AG04449 (cell line): ENCODE data around the gene NFKBIZ.
A peak's percentile ranks its signal among the peaks of the same experiment; 100 is the strongest.

ENCODE experiments used
- CTCF ChIA-PET: fragments of 350-600 bp; formaldehyde crosslinking; extraction: SDS; loops from one replicate; lab custom pipeline; 2021; ENCODE audit warnings: antibody characterized with exemption; lab: Yijun Ruan, JAX
- POLR2A ChIA-PET: fragments of 400-600, 350-600 bp; formaldehyde crosslinking; extraction: SDS; loops from one replicate; lab custom pipeline; 2020; ENCODE audit warnings: antibody characterized with exemption, inconsistent platforms; lab: Yijun Ruan, JAX
- DNase-seq: peaks from one replicate; pipeline ENCODE4 v3.0.0-alpha.2; 2010; ENCODE audit warnings: low read depth, low spot score
- H3K4me3 ChIP-seq: 2 replicates; pipeline ENCODE4 v1.5.1; 2011; ENCODE audit warnings: low read depth, mild to moderate bottlenecking, control low read depth, low read length
- CTCF ChIP-seq: IDR thresholded peaks from one replicate; pipeline ENCODE4 v1.5.1; 2011; ENCODE audit warnings: mild to moderate bottlenecking, moderate library complexity, low read length, control low read depth, inconsistent platforms; ENCODE audit not compliant: insufficient read depth; ENCODE audit errors: missing control alignments

NFKBIZ gene, protein sequence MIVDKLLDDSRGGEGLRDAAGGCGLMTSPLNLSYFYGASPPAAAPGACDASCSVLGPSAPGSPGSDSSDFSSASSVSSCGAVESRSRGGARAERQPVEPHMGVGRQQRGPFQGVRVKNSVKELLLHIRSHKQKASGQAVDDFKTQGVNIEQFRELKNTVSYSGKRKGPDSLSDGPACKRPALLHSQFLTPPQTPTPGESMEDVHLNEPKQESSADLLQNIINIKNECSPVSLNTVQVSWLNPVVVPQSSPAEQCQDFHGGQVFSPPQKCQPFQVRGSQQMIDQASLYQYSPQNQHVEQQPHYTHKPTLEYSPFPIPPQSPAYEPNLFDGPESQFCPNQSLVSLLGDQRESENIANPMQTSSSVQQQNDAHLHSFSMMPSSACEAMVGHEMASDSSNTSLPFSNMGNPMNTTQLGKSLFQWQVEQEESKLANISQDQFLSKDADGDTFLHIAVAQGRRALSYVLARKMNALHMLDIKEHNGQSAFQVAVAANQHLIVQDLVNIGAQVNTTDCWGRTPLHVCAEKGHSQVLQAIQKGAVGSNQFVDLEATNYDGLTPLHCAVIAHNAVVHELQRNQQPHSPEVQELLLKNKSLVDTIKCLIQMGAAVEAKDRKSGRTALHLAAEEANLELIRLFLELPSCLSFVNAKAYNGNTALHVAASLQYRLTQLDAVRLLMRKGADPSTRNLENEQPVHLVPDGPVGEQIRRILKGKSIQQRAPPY

DNA sequence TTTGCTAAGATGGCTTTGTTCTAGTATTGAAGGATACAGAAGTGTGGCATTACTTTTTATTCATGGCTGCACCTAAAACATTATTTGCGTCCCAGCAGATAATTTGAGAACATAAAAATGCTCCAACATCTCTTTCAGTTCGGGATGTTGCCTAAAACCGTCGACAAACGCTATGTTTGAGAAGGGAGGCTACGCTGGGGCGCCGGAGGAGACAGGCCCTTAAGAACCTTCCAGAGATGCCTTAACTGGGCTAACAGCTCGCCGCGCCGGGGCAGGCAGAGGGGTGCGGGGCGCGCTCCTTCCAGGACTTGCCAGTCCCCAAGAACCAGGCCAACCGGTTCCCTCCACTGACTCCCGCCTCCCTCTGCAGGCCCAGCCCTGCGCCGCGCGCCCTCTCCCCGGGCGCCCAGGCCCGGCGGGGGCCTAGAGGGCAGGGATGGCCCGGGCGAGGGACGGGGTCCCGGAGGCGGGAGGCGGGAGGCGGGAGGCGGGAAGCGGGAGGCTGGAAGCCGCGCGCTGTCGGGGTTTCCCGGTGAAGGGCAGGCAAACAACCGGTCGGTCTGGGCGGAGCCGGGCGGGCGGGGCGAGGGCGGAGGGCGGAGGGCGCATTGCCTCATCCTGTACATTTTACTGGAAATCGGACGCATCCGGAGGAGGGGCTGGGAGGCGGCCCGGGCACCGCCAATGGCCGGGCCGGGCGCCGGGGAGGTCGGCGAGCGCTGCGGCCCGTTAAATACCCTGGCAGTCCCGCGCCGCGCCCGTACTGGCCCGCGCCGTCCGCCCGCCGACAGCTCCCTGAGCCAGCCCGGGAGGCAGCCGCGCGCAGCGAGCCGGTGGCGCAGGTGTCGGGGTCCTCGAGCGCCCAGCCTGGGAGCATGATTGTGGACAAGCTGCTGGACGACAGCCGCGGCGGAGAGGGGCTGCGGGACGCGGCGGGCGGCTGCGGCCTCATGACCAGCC lies at the start of gene NFKBIZ:
Gene NFKBIZ, plus strand, starts transcription at position 761 of the 960 bp plus-strand sequence. Its CDS starts 115 bp downstream, at position 876.
- peak within 1 kb of the TSS; percentile 79 for H3K4me3 ChIP-seq
- POLR2A ChIA-PET: interaction anchor here (0.5 to 2.3 kb wide), 48 partner anchors 8 to 381 kb away, joined by 3 to 67 read pairs (median 6); partner anchors contain the start of gene NXPE3
- DNase-seq: no peak
- CTCF ChIA-PET: interaction anchor here (1.2 to 2.4 kb wide), 5 partner anchors 9 to 380 kb away, joined by 3 to 16 read pairs (median 6); no protein-coding TSS in a partner anchor
- TF ChIP-seq CTCF: no peak

DNA sequence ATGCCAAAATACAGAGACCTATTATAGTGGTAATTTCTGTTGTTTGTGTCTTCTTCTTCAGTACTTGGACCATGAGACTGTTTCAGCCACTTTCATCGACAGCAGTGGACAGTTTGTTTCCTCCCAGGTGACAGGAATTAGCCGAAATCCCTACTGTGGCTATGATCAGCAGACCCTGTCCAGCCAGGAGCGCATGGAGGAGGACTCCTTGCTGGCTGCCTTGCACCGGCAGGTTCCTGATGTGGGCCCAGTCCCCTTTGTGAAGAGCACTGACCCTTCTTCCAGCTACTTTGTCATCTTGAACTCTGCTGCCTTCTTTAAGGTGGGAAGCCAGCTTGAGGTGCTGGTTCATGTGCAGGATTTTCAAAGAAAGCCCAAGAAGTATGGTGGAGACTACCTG lies 48.1 kb upstream of the NFKBIZ start:
- ChIA-PET CTCF (interaction anchor here (1.0 to 27.9 kb wide), 10 partner anchors 8 to 426 kb away, joined by 4 to 1077 read pairs (median 20); no protein-coding TSS in a partner anchor), POLR2A (no interaction called here)
- no peak overlapping the region for H3K4me3 ChIP-seq
- TF ChIP-seq CTCF: no peak
- DNase-seq: no peak

GRCh38 chr3:101802179-101802578 lies 47.1 kb upstream of the NFKBIZ start:
- ChIA-PET CTCF (interaction anchor here (0.9 to 27.9 kb wide), 44 partner anchors 9 to 735 kb away, joined by 3 to 1077 read pairs (median 4); partner anchors contain the start of genes CEP97 and NXPE3), POLR2A (no interaction called here)
- no peak overlapping the region for H3K4me3 ChIP-seq
- DNase-seq: no peak
- no peak for TF ChIP-seq CTCF

DNA sequence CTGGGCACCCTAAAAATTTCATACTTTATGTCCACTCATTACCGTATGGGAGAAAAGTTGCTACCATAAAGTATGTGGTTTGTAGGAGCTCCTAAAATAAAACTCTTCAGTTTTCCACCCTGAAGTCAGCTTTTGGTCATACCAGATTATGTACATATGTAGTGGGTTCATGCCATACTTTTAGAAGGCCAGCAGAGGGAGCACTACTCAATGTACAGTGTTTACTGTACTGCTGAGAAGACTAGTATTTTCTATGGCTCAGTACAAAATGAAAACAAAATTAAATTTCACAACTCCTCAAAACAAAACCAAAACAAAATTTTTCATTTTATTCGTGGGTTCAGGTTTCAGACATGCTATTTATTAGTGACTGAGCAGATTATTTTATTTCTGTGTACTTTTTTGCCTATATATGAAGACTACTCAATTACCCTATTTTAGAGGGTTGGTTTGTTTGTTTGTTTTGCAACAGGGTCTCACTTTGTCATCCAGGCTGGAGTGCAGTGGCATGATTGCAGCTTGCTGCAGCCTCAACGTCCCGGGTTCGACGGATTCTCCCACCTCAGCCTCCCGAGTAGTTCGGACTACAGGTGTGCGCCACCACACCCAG lies 46.0 kb upstream of the NFKBIZ start:
- POLR2A ChIA-PET: no interaction called here
- DNase-seq: no peak
- no peak overlapping the region for H3K4me3 ChIP-seq
- CTCF ChIA-PET: interaction anchor here (0.6 to 27.9 kb wide), 59 partner anchors 9 to 740 kb away, joined by 3 to 1077 read pairs (median 4); partner anchors contain the start of genes CEP97 and NXPE3
- TF ChIP-seq CTCF: peak; percentile 75

GRCh38 chr3:101803939-101804338 lies 45.4 kb upstream of the NFKBIZ start:
- no peak for TF ChIP-seq CTCF
- CTCF ChIA-PET: interaction anchor here (0.9 to 27.9 kb wide), 12 partner anchors 8 to 740 kb away, joined by 3 to 1077 read pairs (median 16); no protein-coding TSS in a partner anchor
- no peak overlapping the region for H3K4me3 ChIP-seq
- POLR2A ChIA-PET: interaction anchor here (1.1 kb wide), 1 partner anchor 45 kb away, joined by 3 read pairs; the partner anchor contains the start of gene NFKBIZ
- no peak for DNase-seq
